K562 (cell line): ENCODE results near the gene CAMK2B. TPM values are rescaled to one million over a fixed set of nuclear protein-coding genes. Genes with fewer than 3 reads are reported as not detected.
A peak's percentile ranks its signal among the peaks of the same experiment; 100 is the strongest.

Experiments used
- ATAC-seq: fragments of 200-7000 bp; cut with Tn5 transposase; 3 replicates; pipeline ENCODE4 v1.9.1; 2020; ENCODE audit warnings: moderate library complexity
- BruUV-seq: library from RNA; stranded (reverse); fragments of 400-500 nt; replicated peaks from 2 replicates; lab custom pipeline; 2021; lab: Mats Ljungman, UMichigan
- CTCF ChIA-PET: fragments of 300-600 bp; formaldehyde crosslinking; extraction: SDS; loops from one replicate; lab custom pipeline; 2021; ENCODE audit warnings: low intra/inter-chr PET ratio; lab: Yijun Ruan, JAX
- POLR2A ChIA-PET: fragments of 300-600, 350-650 bp; sonication (Branson Sonifier 250); formaldehyde crosslinking; extraction: SDS; loops from one replicate; lab custom pipeline; 2021; ENCODE audit warnings: antibody characterized with exemption, inconsistent platforms; lab: Yijun Ruan, JAX
- DNase-seq, 4 experiments: peaks; one replicate each; pipeline versions ENCODE4 v3.0.0 to v3.0.0-alpha.2; 2011 to 2018; ENCODE audit warnings: low spot score in 3 of 4, mixed read lengths in 3 of 4; ENCODE audit errors: extremely low read depth in 1 of 4
- FAIRE-seq: peaks from 2 replicates; lab custom pipeline; 2011; peaks lifted over from hg19 to GRCh38; lab: Jason Lieb, UNC
- H2AFZ ChIP-seq: 2 replicates; pipeline ENCODE4 v1.6.0; 2011; ENCODE audit warnings: low read depth, low read length, control low read depth, inconsistent platforms
- H3K27ac ChIP-seq: fragments of 200-600 bp; 3 replicates; pipeline ENCODE4 v1.8.0; 2011; ENCODE audit warnings: low read depth, mild to moderate bottlenecking, control low read depth, inconsistent platforms, low read length, moderate library complexity, mixed read lengths; ENCODE audit errors: extremely low read depth
- H3K27me3 ChIP-seq, 2 experiments: fragments of 300-600 bp in 1 of 2; 2 replicates in 1 of 2; 3 replicates in 1 of 2; pipeline versions ENCODE4 v1.6.0 to v1.8.0; 2011; ENCODE audit warnings: inconsistent platforms in 2 of 2, low read length in 2 of 2, mild to moderate bottlenecking in 1 of 2, mixed read lengths in 1 of 2, moderate library complexity in 1 of 2; ENCODE audit not compliant: control insufficient read depth in 2 of 2, insufficient read depth in 2 of 2
- H3K36me3 ChIP-seq: fragments of 300-600 bp; 3 replicates; pipeline ENCODE4 v1.8.0; 2011; ENCODE audit warnings: mild to moderate bottlenecking, low read length, inconsistent platforms; ENCODE audit not compliant: control insufficient read depth, insufficient read depth
- H3K4me1 ChIP-seq, 2 experiments: fragments of 200-600 bp in 1 of 2; replicated peaks in 1 of 2; 2 replicates in 1 of 2; 3 replicates in 1 of 2; pipeline versions ENCODE4 v1.5.1 to v1.8.0; 2011; ENCODE audit warnings: inconsistent platforms in 2 of 2, low read length in 2 of 2, mild to moderate bottlenecking in 1 of 2, mixed read lengths in 1 of 2, moderate library complexity in 1 of 2; ENCODE audit not compliant: control insufficient read depth in 2 of 2, insufficient read depth in 2 of 2
- H3K4me2 ChIP-seq: 2 replicates; pipeline ENCODE4 v1.6.1; 2011; ENCODE audit warnings: low read length, control low read depth, inconsistent platforms, mixed read lengths; ENCODE audit not compliant: insufficient read depth
- H3K4me3 ChIP-seq: fragments of 200-600 bp; sonication (generic), shearing (Covaris generic); 2 replicates; pipeline ENCODE4 v1.5.1; 2016; ENCODE audit warnings: control low read depth, inconsistent platforms
- H3K79me2 ChIP-seq: fragments of 200-600 bp; 3 replicates; pipeline ENCODE4 v1.8.0; 2011; ENCODE audit warnings: low read length, inconsistent platforms; ENCODE audit not compliant: control insufficient read depth, insufficient read depth
- H3K9ac ChIP-seq, 2 experiments: 2 replicates each; pipeline versions ENCODE4 v1.6.0 to v1.6.1; 2011; ENCODE audit warnings: low read depth in 2 of 2, low read length in 2 of 2, control low read depth in 1 of 2, inconsistent platforms in 1 of 2, mild to moderate bottlenecking in 1 of 2, mixed read lengths in 1 of 2; ENCODE audit not compliant: insufficient read depth in 1 of 2
- H3K9me1 ChIP-seq: one replicate; pipeline ENCODE4 v1.6.0; 2011; ENCODE audit warnings: inconsistent platforms, mild to moderate bottlenecking, low read length, moderate library complexity; ENCODE audit not compliant: control insufficient read depth, insufficient read depth
- H3K9me3 ChIP-seq: replicated peaks from 2 replicates; pipeline ENCODE4 v1.5.1; 2011; ENCODE audit warnings: low read depth, low read length, inconsistent platforms; ENCODE audit not compliant: control insufficient read depth, insufficient read depth
- H4K20me1 ChIP-seq: replicated peaks from 2 replicates; pipeline ENCODE4 v1.6.1; 2011; ENCODE audit warnings: low read length, inconsistent platforms, mixed read lengths; ENCODE audit not compliant: control insufficient read depth, insufficient read depth
- CAMTA2 ChIP-seq: fragments of 250-450 bp; sonication (Bioruptor Pico); conservative IDR thresholded peaks from 2 replicates; pipeline ENCODE4 v1.5.1; 2022
- CREM ChIP-seq: IDR thresholded peaks from 2 replicates; pipeline ENCODE4 v1.6.1; 2014; ENCODE audit warnings: antibody characterized with exemption, low read depth
- NFATC3 ChIP-seq: fragments of 450-650 bp; IDR thresholded peaks from 2 replicates; pipeline ENCODE4 v1.6.1; 2017; ENCODE audit warnings: mild to moderate bottlenecking
- NRF1 ChIP-seq, 2 experiments: fragments of 450-650 bp; IDR thresholded peaks in 1 of 2; conservative IDR thresholded peaks in 1 of 2; 2 replicates each; pipeline ENCODE4 v1.6.1; 2014; ENCODE audit warnings: mild to moderate bottlenecking in 2 of 2
- WGBS: fragments of 100-300 bp; shearing (Covaris generic); methylation state at CpG from one replicate; pipeline ENCODE4 v1.1.6; 2016; ENCODE audit warnings: low coverage, mixed read lengths; ENCODE audit not compliant: insufficient coverage; ENCODE audit errors: missing lambda C conversion rate; 5-methylcytosine and 5-hydroxymethylcytosine counted together
- in situ Hi-C: fragments of 300-500 bp; cut with MboI; formaldehyde crosslinking; loops from 4 replicates; pipeline ENCODE4 v1.15.0; 2018; ENCODE audit warnings: inconsistent platforms, mixed read lengths
- intact Hi-C: fragments of 100-400 bp; cut with micrococcal nuclease; formaldehyde crosslinking; loops from 2 replicates; pipeline ENCODE4 v1.14.2; 2022
- polyA plus RNA-seq, 8 experiments: library from polyadenylated mRNA; depleted of rRNA in 4 of 8; stranded (reverse) in 5 of 8; unstranded in 3 of 8; fragments of >200 nt; fragmentation: Nextera tagmentation in 2 of 8; fragmentation: Illumina TruSeq in 1 of 8; extraction: Ambion mirVana in 2 of 8; extraction: Trizol in 1 of 8; gene quantifications; 2 replicates each; pipeline versions ENCODE4 v1.2.1 to v1.2.3, GENCODE V29; 2011 to 2014; ENCODE audit warnings: inconsistent platforms in 1 of 8, missing spikeins in 1 of 8
- total RNA-seq, 7 experiments: library from RNA; depleted of rRNA in 6 of 7; stranded (reverse); fragments of >200 nt in 6 of 7; fragmentation: Illumina TruSeq in 2 of 7; extraction: Trizol in 2 of 7; gene quantifications; 2 replicates each; pipeline versions ENCODE4 v1.2.1 to v1.2.3, GENCODE V29; 2011 to 2021; ENCODE audit warnings: low replicate concordance in 1 of 7

CAMK2B gene
- total and polyA plus RNA-seq, 9 of the 15 experiments (the other 6 are each of a cell fraction or from before 2014, with no cell fraction given) = 0.04 to 0.09 (median 0.05) TPM; not detected in 4

GRCh38 chr7:44289341-44290251 is 35.8 kb downstream of the CAMK2B start:
- Histone ChIP-seq H3K9me3 (no peaks in the 10 kb centered on the region), H3K79me2 (no peaks in the 10 kb centered on the region), H3K27ac (no peak overlapping the region), H3K4me3 (no peak overlapping the region), H4K20me1 (peaks cover 18% of the 10 kb centered on the region)
- in situ Hi-C loops = no loop called here
- no TSS peak for BruUV-seq
- POLR2A ChIA-PET = no interaction called here
- WGBS = 16% methylated on average over 20 of the region's 24 CpGs
- TF ChIP-seq NFATC3 = no peak
- TF ChIP-seq NRF1 (conservative IDR thresholded peaks at IDR 0.05 in 1 of 2, IDR thresholded peaks at IDR 0.05 in 1 of 2) = peak in 1 of 2 experiments; percentile 39; a peak in 2 of 4 replicates
- TF ChIP-seq CAMTA2 (CRISPR knock-in tag) = no peak
- no peak for TF ChIP-seq CREM
- TF ChIP-seq, all 486 proteins: peak for 1
- Histone ChIP-seq H3K9me1 (no peaks in the 10 kb centered on the region), H3K4me1 (peaks cover 14 to 24% of the 10 kb centered on the region in 2 experiments), H3K27me3 (peaks cover 37 to 86% of the 10 kb centered on the region in 2 experiments; a peak in 4 of 5 replicates), H3K9ac (0 out of 4 replicates have a peak overlapping the region, but pooled peaks of 1 of the 2 experiments have one; percentile 27), H2AFZ (no peak overlapping the region), H3K36me3 (no peaks in the 10 kb centered on the region), H3K4me2 (no peak overlapping the region)
- no peak for DNase-seq
- no peak for ATAC-seq
- FAIRE-seq = no peak
- CTCF ChIA-PET = no interaction called here
- intact Hi-C loops = no loop called here
